Neural progenitor cell (in vitro differentiated cells): Measurements from ENCODE around the gene UBR7.

Experiments used
- EZH2 ChIP-seq: fragments of 200-600 bp; sonication (generic); IDR thresholded peaks from 2 replicates; pipeline ENCODE4 v1.6.1; 2017; ENCODE audit warnings: antibody characterized with exemption, mild to moderate bottlenecking, moderate library complexity
- TF ChIP-seq, protein P1 (sequence below): fragments of 200-600 bp; sonication (generic); IDR thresholded peaks from 2 replicates; pipeline ENCODE4 v1.5.1; 2017; ENCODE audit warnings: antibody characterized with exemption, mild to moderate bottlenecking

DNA sequence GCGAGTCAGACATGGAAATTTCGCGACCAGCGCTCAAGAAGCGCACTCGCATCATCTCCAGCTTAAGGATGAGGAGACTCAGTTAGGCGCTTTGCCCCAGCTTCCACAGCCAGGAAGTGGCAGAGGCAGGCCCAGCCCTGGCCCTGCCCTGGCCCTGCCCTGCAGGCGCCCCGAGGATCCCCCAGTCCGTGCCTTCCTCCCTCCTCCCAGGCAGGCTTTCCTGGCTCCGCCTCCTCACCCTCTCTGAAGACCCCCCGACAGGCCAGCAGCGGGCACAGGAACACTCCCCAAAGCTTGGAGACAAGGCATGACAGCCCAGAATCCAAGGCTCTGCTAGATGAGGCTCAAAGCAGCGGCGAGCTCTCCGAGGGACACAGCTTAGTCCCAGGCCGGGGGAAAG, 25.1 kb downstream of the UBR7 start:
- no peak for TF ChIP-seq EZH2
- TF ChIP-seq, protein P1, sequence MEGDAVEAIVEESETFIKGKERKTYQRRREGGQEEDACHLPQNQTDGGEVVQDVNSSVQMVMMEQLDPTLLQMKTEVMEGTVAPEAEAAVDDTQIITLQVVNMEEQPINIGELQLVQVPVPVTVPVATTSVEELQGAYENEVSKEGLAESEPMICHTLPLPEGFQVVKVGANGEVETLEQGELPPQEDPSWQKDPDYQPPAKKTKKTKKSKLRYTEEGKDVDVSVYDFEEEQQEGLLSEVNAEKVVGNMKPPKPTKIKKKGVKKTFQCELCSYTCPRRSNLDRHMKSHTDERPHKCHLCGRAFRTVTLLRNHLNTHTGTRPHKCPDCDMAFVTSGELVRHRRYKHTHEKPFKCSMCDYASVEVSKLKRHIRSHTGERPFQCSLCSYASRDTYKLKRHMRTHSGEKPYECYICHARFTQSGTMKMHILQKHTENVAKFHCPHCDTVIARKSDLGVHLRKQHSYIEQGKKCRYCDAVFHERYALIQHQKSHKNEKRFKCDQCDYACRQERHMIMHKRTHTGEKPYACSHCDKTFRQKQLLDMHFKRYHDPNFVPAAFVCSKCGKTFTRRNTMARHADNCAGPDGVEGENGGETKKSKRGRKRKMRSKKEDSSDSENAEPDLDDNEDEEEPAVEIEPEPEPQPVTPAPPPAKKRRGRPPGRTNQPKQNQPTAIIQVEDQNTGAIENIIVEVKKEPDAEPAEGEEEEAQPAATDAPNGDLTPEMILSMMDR, result no peak
